Measurements from ENCODE around the gene TMIGD2.

The TMIGD2 gene

GRCh38 chr19:4326837-4327251, 24.7 kb upstream of the TMIGD2 start:
- DNase-seq (ENCODE audit: low read depth, low spot score): no peak

- no peak for DNase-seq (ENCODE audit: low read depth, low spot score)
These were observed 24.1 kb upstream of the TMIGD2 start for GRCh38 chr19:4326215-4326836.

- no peak for DNase-seq (ENCODE audit: low read depth, low spot score)
These were observed 22.0 kb upstream of the TMIGD2 start for GRCh38 chr19:4324228-4324627.

GRCh38 chr19:4323692-4324091, 21.5 kb upstream of the TMIGD2 start:
- DNase-seq (ENCODE audit: low read depth, low spot score): no peak

GRCh38 chr19:4322942-4323665, 20.9 kb upstream of the TMIGD2 start:
- DNase-seq (ENCODE audit: low read depth, low spot score): no peak

- DNase-seq (ENCODE audit: low read depth, low spot score): no peak
These were observed 18.2 kb upstream of the TMIGD2 start for GRCh38 chr19:4320419-4320818.

- no peak for DNase-seq (ENCODE audit: low read depth, low spot score)
These were observed 17.0 kb upstream of the TMIGD2 start for GRCh38 chr19:4319067-4319718.

- DNase-seq (ENCODE audit: low read depth, low spot score): no peak
These were observed 16.3 kb upstream of the TMIGD2 start for GRCh38 chr19:4318460-4318859.

GRCh38 chr19:4316956-4317355, 14.8 kb upstream of the TMIGD2 start:
- no peak for DNase-seq (ENCODE audit: low read depth, low spot score)

GRCh38 chr19:4313847-4314490, 11.8 kb upstream of the TMIGD2 start:
- DNase-seq (ENCODE audit: low read depth, low spot score): no peak

- DNase-seq (ENCODE audit: low read depth, low spot score): no peak
These were observed 8.3 kb upstream of the TMIGD2 start for GRCh38 chr19:4310247-4311121.

GRCh38 chr19:4305659-4306058, 3.5 kb upstream of the TMIGD2 start:
- DNase-seq (ENCODE audit: low read depth, low spot score): no peak

- no peak for DNase-seq (ENCODE audit: low read depth, low spot score)
These were observed 3.0 kb upstream of the TMIGD2 start for GRCh38 chr19:4305257-4305612.

- no peak for DNase-seq (ENCODE audit: low read depth, low spot score)
These were observed 2.5 kb upstream of the TMIGD2 start, which contains the start of gene FSD1 for GRCh38 chr19:4304538-4305256. Gene FSD1 (plus strand): TSS chr19:4304598. CDS start chr19:4304747, 149 bp downstream.

- DNase-seq (ENCODE audit: low read depth, low spot score): no peak
These were observed 1.8 kb upstream of the TMIGD2 start for GRCh38 chr19:4303819-4304537.

GRCh38 chr19:4301590-4302242, 473 bp downstream of the TMIGD2 start:
- no peak for DNase-seq (ENCODE audit: low read depth, low spot score)

GRCh38 chr19:4300589-4300988, 1.6 kb downstream of the TMIGD2 start:
- no peak for DNase-seq (ENCODE audit: low read depth, low spot score)

- DNase-seq (ENCODE audit: low read depth, low spot score): no peak
These were observed 3.2 kb downstream of the TMIGD2 start for GRCh38 chr19:4298810-4299550.
